SK-N-SH treated with all-trans-retinoic acid at 6 μM for 48 hours (cell line): ENCODE measurements around the gene CNGA2.

Source experiments
- ATAC-seq: fragments of 200-7000 bp; cut with Tn5 transposase; 3 replicates; pipeline ENCODE4 v1.9.1; 2020; ENCODE audit warnings: mild to moderate bottlenecking, moderate library complexity
- ARNTL ChIP-seq: fragments of 450-650 bp; formaldehyde crosslinking; IDR thresholded peaks from 2 replicates; pipeline ENCODE4 v1.5.0; 2020; ENCODE audit warnings: low read depth, mild to moderate bottlenecking, moderate library complexity, borderline replicate concordance
- CREB5 ChIP-seq: fragments of 250-450 bp; sonication (Bioruptor Pico); IDR thresholded peaks from 2 replicates; pipeline ENCODE4 v1.5.1; 2020; ENCODE audit warnings: low read depth, mild to moderate bottlenecking, moderate library complexity
- CSDC2 ChIP-seq: fragments of 250-450 bp; sonication (Bioruptor Pico); IDR thresholded peaks from 2 replicates; pipeline ENCODE4 v1.5.0; 2020; ENCODE audit warnings: mild to moderate bottlenecking, moderate library complexity
- CSRNP3 ChIP-seq: fragments of 250-450 bp; sonication (Bioruptor Pico); IDR thresholded peaks from 2 replicates; pipeline ENCODE4 v1.5.1; 2021; ENCODE audit warnings: mild to moderate bottlenecking, moderate library complexity
- ESRRG ChIP-seq: fragments of 250-450 bp; sonication (Bioruptor Pico); IDR thresholded peaks from 2 replicates; pipeline ENCODE4 v1.6.1; 2021; ENCODE audit warnings: mild to moderate bottlenecking
- GLIS3 ChIP-seq: fragments of 250-450 bp; sonication (Bioruptor Pico); IDR thresholded peaks from 2 replicates; pipeline ENCODE4 v1.5.0; 2020; ENCODE audit warnings: mild to moderate bottlenecking, moderate library complexity
- ISL1 ChIP-seq: fragments of 250-450 bp; sonication (Bioruptor Pico); IDR thresholded peaks from 2 replicates; pipeline ENCODE4 v2.1.2; 2022; ENCODE audit warnings: mild to moderate bottlenecking, moderate library complexity
- OSR1 ChIP-seq: fragments of 250-450 bp; sonication (Bioruptor Pico); IDR thresholded peaks from 2 replicates; pipeline ENCODE4 v1.8.0; 2022; ENCODE audit warnings: moderate library complexity, mild to moderate bottlenecking, inconsistent platforms
- PATZ1 ChIP-seq: fragments of 250-450 bp; sonication (Bioruptor Pico); IDR thresholded peaks from 2 replicates; pipeline ENCODE4 v1.8.0; 2020; ENCODE audit warnings: mild to moderate bottlenecking, moderate library complexity, borderline replicate concordance
- POU6F1 ChIP-seq: fragments of 250-450 bp; sonication (Bioruptor Pico); IDR thresholded peaks from 2 replicates; pipeline ENCODE4 v1.8.0; 2021; ENCODE audit warnings: low read depth, mild to moderate bottlenecking, moderate library complexity, borderline replicate concordance
- RARB ChIP-seq: fragments of 250-450 bp; sonication (Bioruptor Pico); IDR thresholded peaks from 2 replicates; pipeline ENCODE4 v1.8.0; 2021; ENCODE audit warnings: mild to moderate bottlenecking, moderate library complexity
- SNAI2 ChIP-seq: fragments of 250-450 bp; sonication (Bioruptor Pico); IDR thresholded peaks from 2 replicates; pipeline ENCODE4 v1.5.0; 2020; ENCODE audit warnings: mild to moderate bottlenecking, moderate library complexity
- TCF4 ChIP-seq: fragments of 250-450 bp; sonication (Bioruptor Pico); IDR thresholded peaks from 2 replicates; pipeline ENCODE4 v1.8.0; 2021; ENCODE audit warnings: mild to moderate bottlenecking, moderate library complexity, borderline replicate concordance
- TOX ChIP-seq: fragments of 250-450 bp; sonication (Bioruptor Pico); IDR thresholded peaks from 2 replicates; pipeline ENCODE4 v1.8.0; 2021; ENCODE audit warnings: mild to moderate bottlenecking, moderate library complexity, borderline replicate concordance
- TSHZ2 ChIP-seq: fragments of 250-450 bp; sonication (Bioruptor Pico); IDR thresholded peaks from 2 replicates; pipeline ENCODE4 v1.5.0; 2020; ENCODE audit warnings: mild to moderate bottlenecking, moderate library complexity
- ZC3H10 ChIP-seq: fragments of 250-450 bp; sonication (Bioruptor Pico); IDR thresholded peaks from 2 replicates; pipeline ENCODE4 v1.5.1; 2021; ENCODE audit warnings: mild to moderate bottlenecking, moderate library complexity
- ZFP3 ChIP-seq: fragments of 250-450 bp; sonication (Bioruptor Pico); IDR thresholded peaks from 2 replicates; pipeline ENCODE4 v1.5.0; 2020; ENCODE audit warnings: mild to moderate bottlenecking, moderate library complexity
- ZFP30 ChIP-seq: fragments of 450-650 bp; formaldehyde crosslinking; IDR thresholded peaks from 2 replicates; pipeline ENCODE4 v1.5.0; 2022; ENCODE audit warnings: mild to moderate bottlenecking, moderate library complexity
- ZNF565 ChIP-seq: fragments of 450-650 bp; formaldehyde crosslinking; conservative IDR thresholded peaks from 2 replicates; pipeline ENCODE4 v1.5.0; 2020; ENCODE audit warnings: low read depth, mild to moderate bottlenecking, moderate library complexity
- ZNF70 ChIP-seq: fragments of 450-650 bp; formaldehyde crosslinking; IDR thresholded peaks from 2 replicates; pipeline ENCODE4 v1.5.0; 2020; ENCODE audit warnings: mild to moderate bottlenecking, moderate library complexity

The CNGA2 gene

GRCh38 chrX:151688695-151689094 lies 45.9 kb upstream of the CNGA2 start:
- ATAC-seq: no peak
- no peak for TF ChIP-seq OSR1 (CRISPR knock-in tag)
- no peak for TF ChIP-seq ARNTL
- TF ChIP-seq CSDC2 (CRISPR knock-in tag): no peak
- TF ChIP-seq ESRRG (CRISPR knock-in tag): no peak
- TF ChIP-seq ZNF70 (CRISPR knock-in tag): no peak
- no peak for TF ChIP-seq SNAI2
- no peak for TF ChIP-seq POU6F1 (CRISPR knock-in tag)
- no peak for TF ChIP-seq GLIS3 (CRISPR knock-in tag)
- no peak for TF ChIP-seq ISL1 (CRISPR knock-in tag)
- no peak for TF ChIP-seq PATZ1 (CRISPR knock-in tag)
- no peak for TF ChIP-seq RARB
- no peak for TF ChIP-seq TSHZ2 (CRISPR knock-in tag)
- no peak for TF ChIP-seq CSRNP3 (CRISPR knock-in tag)
- no peak for TF ChIP-seq ZNF565 (CRISPR knock-in tag)
- TF ChIP-seq ZC3H10: no peak
- no peak for TF ChIP-seq ZFP3 (CRISPR knock-in tag)
- no peak for TF ChIP-seq ZFP30 (CRISPR knock-in tag)
- TF ChIP-seq TOX: no peak
- no peak for TF ChIP-seq TCF4 (CRISPR knock-in tag)

GRCh38 chrX:151692825-151693224 lies 41.7 kb upstream of the CNGA2 start:
- no peak for ATAC-seq
- TF ChIP-seq GLIS3 (CRISPR knock-in tag) (no peak), CREB5 (CRISPR knock-in tag) (no peak), ZNF565 (CRISPR knock-in tag) (no peak), ESRRG (CRISPR knock-in tag) (no peak), TOX (no peak), ZNF70 (CRISPR knock-in tag) (no peak), ZFP30 (CRISPR knock-in tag) (no peak), CSRNP3 (CRISPR knock-in tag) (no peak), PATZ1 (CRISPR knock-in tag) (no peak), ARNTL (no peak), OSR1 (CRISPR knock-in tag) (no peak), TCF4 (CRISPR knock-in tag) (no peak), ISL1 (CRISPR knock-in tag) (no peak), SNAI2 (no peak), POU6F1 (CRISPR knock-in tag) (no peak), ZC3H10 (no peak), CSDC2 (CRISPR knock-in tag) (no peak)
- TF ChIP-seq, all 23 proteins: peak for 0
